SH-SY5Y (cell line): ENCODE data around the gene RNASEH2C.

ENCODE experiments used
- GATA2 ChIP-seq: IDR thresholded peaks from 2 replicates; pipeline ENCODE4 v1.6.1; 2011; ENCODE audit warnings: mild to moderate bottlenecking, low read depth, low read length
- GATA3 ChIP-seq: IDR thresholded peaks from 2 replicates; pipeline ENCODE4 v1.6.1; 2011; ENCODE audit warnings: low read depth, mild to moderate bottlenecking, low read length, moderate library complexity

DNA sequence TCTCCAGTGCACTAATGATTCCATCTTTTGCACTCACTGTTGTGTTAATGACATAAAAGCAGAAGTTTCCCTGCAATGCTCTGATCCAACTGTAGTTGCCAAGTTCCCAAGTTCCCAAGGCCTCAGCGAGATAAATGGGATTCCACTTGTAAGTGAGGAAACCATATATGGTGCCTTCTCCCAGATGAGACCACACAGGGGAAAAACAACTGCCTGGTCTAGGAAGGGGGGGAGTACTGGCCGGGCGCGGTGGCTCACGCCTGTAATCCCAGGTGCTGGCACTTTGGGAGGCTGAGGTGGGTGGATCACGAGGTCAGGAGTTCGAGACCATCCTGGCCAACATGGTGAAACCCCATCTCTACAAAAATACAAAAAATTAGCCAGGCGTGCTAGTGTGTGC lies 34.6 kb downstream of the RNASEH2C start:
- no peak for TF ChIP-seq GATA3
- TF ChIP-seq GATA2, result no peak
